NT2/D1 (cell line): ENCODE results near the gene ZYX.
"Not testable (repeated sequence)": the region's sequence is repeated elsewhere in the genome, so short reads cannot be mapped to it uniquely, and the experiment has no call there.

Source experiments
- DNase-seq: peaks from one replicate; pipeline ENCODE4 v3.0.0-alpha.2; 2011; ENCODE audit warnings: low read depth, low spot score
- H3K27me3 ChIP-seq: 2 replicates; pipeline ENCODE4 v1.6.0; 2011; ENCODE audit warnings: mild to moderate bottlenecking; ENCODE audit not compliant: insufficient read length, insufficient read depth
- H3K36me3 ChIP-seq: 2 replicates; pipeline ENCODE4 v1.6.1; 2011; ENCODE audit warnings: mild to moderate bottlenecking, low read length, mixed read lengths; ENCODE audit not compliant: insufficient read depth, insufficient read length
- H3K4me1 ChIP-seq: 2 replicates; pipeline ENCODE4 v1.5.1; 2011; ENCODE audit not compliant: insufficient read depth, insufficient read length
- H3K4me3 ChIP-seq: 2 replicates; pipeline ENCODE4 v1.5.1; 2011; ENCODE audit warnings: low read depth; ENCODE audit not compliant: insufficient read length
- H3K9ac ChIP-seq: 2 replicates; pipeline ENCODE4 v1.6.0; 2011; ENCODE audit warnings: low read depth; ENCODE audit not compliant: insufficient read length
- H3K9me3 ChIP-seq: 2 replicates; pipeline ENCODE4 v1.5.1; 2011; ENCODE audit warnings: mild to moderate bottlenecking, low read length; ENCODE audit not compliant: insufficient read depth
- SUZ12 ChIP-seq: IDR thresholded peaks from 2 replicates; pipeline ENCODE4 v1.6.1; 2011; ENCODE audit not compliant: insufficient read length, insufficient read depth; ENCODE audit errors: extremely low read depth
- YY1 ChIP-seq: IDR thresholded peaks from 2 replicates; pipeline ENCODE4 v1.6.1; 2011; ENCODE audit not compliant: insufficient read length, insufficient read depth
- ZNF274 ChIP-seq: IDR thresholded peaks from 2 replicates; pipeline ENCODE4 v1.6.1; 2011; ENCODE audit warnings: mild to moderate bottlenecking, low read depth, low read length

The ZYX gene

GRCh38 chr7:143417734-143418383, 36.7 kb downstream of the ZYX start:
- Histone ChIP-seq H3K27me3 (no peaks in the 10 kb centered on the region), H3K9ac (no peak overlapping the region), H3K4me1 (no peaks in the 10 kb centered on the region), H3K4me3 (no peak overlapping the region), H3K9me3 (peaks cover 3% of the 10 kb centered on the region; the same call in 1 of the 2 replicates), H3K36me3 (no peaks in the 10 kb centered on the region)
- TF ChIP-seq YY1 (no peak), SUZ12 (no peak), ZNF274 (no peak)
- no peak for DNase-seq

DNA sequence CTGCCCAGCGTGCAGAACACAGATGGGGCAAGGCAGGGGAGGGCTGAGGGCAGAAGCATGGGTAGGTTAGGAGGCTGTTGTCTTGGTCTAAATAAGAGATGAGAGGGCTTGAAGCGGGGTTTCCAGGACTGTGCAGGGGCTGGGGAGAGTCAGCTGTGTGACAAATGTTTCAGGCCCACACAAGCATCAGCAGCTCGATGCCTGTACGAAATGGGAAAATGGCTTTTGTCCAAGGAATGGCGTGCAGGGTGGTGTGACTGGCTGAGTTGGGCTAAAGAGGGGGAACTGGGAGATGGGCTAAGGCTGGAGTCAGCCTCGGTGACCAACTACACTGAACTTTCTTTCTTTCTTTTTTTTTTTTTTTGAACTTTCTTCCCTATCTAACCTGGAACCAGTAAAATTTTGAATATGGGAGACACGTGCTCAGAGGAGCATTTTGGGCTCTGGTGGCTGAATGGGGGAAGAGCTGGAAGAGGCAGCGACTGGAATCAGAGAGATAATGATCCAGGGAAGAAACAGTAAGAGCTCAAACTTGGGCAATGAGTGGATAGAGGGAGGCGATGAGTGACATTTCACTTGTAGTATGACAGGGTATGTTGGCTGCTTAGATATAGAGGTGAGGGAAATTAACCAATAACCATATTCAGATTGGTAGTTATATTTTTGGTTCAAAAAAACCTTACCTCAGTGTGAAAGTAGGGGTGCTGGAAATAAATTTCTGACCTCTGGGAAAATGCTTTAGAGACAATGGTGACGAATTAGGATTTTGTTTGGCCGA, 37.7 kb downstream of the ZYX start:
- Histone ChIP-seq H3K4me3 (no peak overlapping the region), H3K27me3 (no peaks in the 10 kb centered on the region), H3K9me3 (peaks cover 3% of the 10 kb centered on the region; the same call in 1 of the 2 replicates), H3K9ac (no peak overlapping the region), H3K4me1 (no peaks in the 10 kb centered on the region), H3K36me3 (no peaks in the 10 kb centered on the region)
- no peak for TF ChIP-seq SUZ12
- TF ChIP-seq YY1, result no peak
- no peak for TF ChIP-seq ZNF274
- no peak for DNase-seq

GRCh38 chr7:143419880-143420279, 38.7 kb downstream of the ZYX start:
- Histone ChIP-seq H3K4me1 (no peaks in the 10 kb centered on the region), H3K4me3 (no peak overlapping the region), H3K9ac (no peak overlapping the region), H3K27me3 (no peaks in the 10 kb centered on the region), H3K36me3 (no peaks in the 10 kb centered on the region), H3K9me3 (peaks cover 3% of the 10 kb centered on the region; the same call in 1 of the 2 replicates)
- TF ChIP-seq SUZ12 (no peak), ZNF274 (no peak)
- no peak for DNase-seq

GRCh38 chr7:143420624-143421023, 39.5 kb downstream of the ZYX start:
- DNase-seq, H3K27me3 ChIP-seq, H3K4me3 ChIP-seq, H3K36me3 ChIP-seq, H3K4me1 ChIP-seq, H3K9ac ChIP-seq, H3K9me3 ChIP-seq: not testable (repeated sequence)

DNA sequence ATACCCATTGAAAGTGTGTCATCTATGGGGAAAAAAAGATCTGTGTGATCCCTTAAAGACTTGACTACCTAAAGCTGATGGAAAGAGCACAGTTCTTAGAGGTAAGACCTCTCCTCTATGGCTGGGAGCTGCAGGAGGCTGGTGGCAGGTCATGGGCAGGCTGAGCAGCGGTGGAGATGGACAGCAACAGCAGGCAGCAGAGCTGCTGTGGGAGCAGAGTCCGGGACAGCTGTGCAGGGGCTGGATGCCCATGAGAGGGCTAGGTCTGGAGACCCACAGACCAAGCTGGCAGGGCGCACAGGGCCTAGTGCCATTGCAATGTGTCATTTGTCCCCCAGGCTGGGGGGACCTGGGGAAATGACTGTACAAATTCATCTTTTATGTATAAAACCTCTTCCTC, 40.9 kb downstream of the ZYX start:
- Histone ChIP-seq H3K36me3 (no peaks in the 10 kb centered on the region), H3K4me1 (no peaks in the 10 kb centered on the region), H3K9ac (no peak overlapping the region), H3K9me3 (peaks cover 3% of the 10 kb centered on the region; the same call in 1 of the 2 replicates), H3K4me3 (no peak overlapping the region), H3K27me3 (no peaks in the 10 kb centered on the region)
- TF ChIP-seq ZNF274 (no peak), YY1 (no peak)
- DNase-seq, result no peak

GRCh38 chr7:143424476-143424875, 43.3 kb downstream of the ZYX start:
- not testable (repeated sequence) for H3K4me1 ChIP-seq, H3K9me3 ChIP-seq

DNA sequence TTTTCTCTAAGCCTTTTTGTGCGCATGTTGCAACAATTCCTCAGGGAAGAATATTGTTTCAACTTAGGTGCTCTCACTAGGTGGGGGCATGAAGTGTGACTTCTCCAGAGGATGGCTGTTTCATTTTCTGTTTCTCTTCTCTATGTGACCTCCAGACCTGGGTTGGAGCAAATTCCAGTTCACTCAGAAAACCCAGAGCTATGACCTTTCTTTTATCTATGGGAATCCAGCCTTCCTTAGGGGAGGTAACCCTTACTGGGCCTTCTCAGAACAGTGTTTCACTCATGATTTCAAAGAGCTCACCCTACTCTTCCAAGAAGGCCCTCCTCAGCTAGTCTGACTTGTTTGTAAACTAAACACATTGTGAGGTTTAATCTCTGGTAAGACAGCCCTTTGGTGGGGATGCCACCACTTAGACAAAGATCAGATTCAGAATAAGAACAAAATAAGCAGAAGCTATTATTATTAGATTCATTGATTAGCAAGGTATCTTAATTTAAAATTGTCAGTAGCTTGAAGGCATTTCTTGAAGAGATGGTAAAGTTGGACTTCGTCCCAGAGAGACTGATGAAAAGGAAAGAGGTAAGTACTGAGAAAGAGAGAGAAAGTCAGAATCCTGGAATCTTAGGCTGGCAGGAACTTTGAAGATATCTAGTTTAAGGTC, 45.5 kb downstream of the ZYX start:
- no peaks in the 10 kb centered on the region for H3K4me1 ChIP-seq
- H3K36me3 ChIP-seq, result no peaks in the 10 kb centered on the region
- H3K4me3 ChIP-seq, result no peak overlapping the region
- no peak overlapping the region for H3K9ac ChIP-seq
- no peak for TF ChIP-seq YY1
- no peak for TF ChIP-seq SUZ12
- no peak for TF ChIP-seq ZNF274
- DNase-seq, result no peak
- H3K9me3 ChIP-seq, result 0 out of 2 replicates have a peak, but pooled peaks cover 3% of the 10 kb centered on the region
- H3K27me3 ChIP-seq, result no peaks in the 10 kb centered on the region

More at GRCh38 chr7:143424476-143424875, 43.3 kb downstream of the ZYX start:
- not testable (repeated sequence) for H3K4me3 ChIP-seq, H3K9ac ChIP-seq, DNase-seq, H3K27me3 ChIP-seq, H3K36me3 ChIP-seq
